ENCODE data around the gene CHST3. TPM values are rescaled to one million over a fixed set of nuclear protein-coding genes. Genes with fewer than 3 reads are reported as not detected.

CHST3 gene
- total and polyA plus RNA-seq, 2 experiments from 2014 or later, result 0.94 to 8.3 TPM

- TF ChIP-seq, protein P1, sequence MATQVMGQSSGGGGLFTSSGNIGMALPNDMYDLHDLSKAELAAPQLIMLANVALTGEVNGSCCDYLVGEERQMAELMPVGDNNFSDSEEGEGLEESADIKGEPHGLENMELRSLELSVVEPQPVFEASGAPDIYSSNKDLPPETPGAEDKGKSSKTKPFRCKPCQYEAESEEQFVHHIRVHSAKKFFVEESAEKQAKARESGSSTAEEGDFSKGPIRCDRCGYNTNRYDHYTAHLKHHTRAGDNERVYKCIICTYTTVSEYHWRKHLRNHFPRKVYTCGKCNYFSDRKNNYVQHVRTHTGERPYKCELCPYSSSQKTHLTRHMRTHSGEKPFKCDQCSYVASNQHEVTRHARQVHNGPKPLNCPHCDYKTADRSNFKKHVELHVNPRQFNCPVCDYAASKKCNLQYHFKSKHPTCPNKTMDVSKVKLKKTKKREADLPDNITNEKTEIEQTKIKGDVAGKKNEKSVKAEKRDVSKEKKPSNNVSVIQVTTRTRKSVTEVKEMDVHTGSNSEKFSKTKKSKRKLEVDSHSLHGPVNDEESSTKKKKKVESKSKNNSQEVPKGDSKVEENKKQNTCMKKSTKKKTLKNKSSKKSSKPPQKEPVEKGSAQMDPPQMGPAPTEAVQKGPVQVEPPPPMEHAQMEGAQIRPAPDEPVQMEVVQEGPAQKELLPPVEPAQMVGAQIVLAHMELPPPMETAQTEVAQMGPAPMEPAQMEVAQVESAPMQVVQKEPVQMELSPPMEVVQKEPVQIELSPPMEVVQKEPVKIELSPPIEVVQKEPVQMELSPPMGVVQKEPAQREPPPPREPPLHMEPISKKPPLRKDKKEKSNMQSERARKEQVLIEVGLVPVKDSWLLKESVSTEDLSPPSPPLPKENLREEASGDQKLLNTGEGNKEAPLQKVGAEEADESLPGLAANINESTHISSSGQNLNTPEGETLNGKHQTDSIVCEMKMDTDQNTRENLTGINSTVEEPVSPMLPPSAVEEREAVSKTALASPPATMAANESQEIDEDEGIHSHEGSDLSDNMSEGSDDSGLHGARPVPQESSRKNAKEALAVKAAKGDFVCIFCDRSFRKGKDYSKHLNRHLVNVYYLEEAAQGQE (IDR thresholded peaks at IDR 0.05; ENCODE audit: unreplicated experiment), result no peak
- TF ChIP-seq JUNB (IDR thresholded peaks at IDR 0.05; ENCODE audit: unreplicated experiment) (no peak), ZNF331 (CRISPR knock-in tag; IDR thresholded peaks at IDR 0.05; ENCODE audit: low read depth) (no peak), EZH2phosphoT487 (IDR thresholded peaks at IDR 0.05; ENCODE audit: unreplicated experiment) (no peak)
- TF ChIP-seq, protein P2, sequence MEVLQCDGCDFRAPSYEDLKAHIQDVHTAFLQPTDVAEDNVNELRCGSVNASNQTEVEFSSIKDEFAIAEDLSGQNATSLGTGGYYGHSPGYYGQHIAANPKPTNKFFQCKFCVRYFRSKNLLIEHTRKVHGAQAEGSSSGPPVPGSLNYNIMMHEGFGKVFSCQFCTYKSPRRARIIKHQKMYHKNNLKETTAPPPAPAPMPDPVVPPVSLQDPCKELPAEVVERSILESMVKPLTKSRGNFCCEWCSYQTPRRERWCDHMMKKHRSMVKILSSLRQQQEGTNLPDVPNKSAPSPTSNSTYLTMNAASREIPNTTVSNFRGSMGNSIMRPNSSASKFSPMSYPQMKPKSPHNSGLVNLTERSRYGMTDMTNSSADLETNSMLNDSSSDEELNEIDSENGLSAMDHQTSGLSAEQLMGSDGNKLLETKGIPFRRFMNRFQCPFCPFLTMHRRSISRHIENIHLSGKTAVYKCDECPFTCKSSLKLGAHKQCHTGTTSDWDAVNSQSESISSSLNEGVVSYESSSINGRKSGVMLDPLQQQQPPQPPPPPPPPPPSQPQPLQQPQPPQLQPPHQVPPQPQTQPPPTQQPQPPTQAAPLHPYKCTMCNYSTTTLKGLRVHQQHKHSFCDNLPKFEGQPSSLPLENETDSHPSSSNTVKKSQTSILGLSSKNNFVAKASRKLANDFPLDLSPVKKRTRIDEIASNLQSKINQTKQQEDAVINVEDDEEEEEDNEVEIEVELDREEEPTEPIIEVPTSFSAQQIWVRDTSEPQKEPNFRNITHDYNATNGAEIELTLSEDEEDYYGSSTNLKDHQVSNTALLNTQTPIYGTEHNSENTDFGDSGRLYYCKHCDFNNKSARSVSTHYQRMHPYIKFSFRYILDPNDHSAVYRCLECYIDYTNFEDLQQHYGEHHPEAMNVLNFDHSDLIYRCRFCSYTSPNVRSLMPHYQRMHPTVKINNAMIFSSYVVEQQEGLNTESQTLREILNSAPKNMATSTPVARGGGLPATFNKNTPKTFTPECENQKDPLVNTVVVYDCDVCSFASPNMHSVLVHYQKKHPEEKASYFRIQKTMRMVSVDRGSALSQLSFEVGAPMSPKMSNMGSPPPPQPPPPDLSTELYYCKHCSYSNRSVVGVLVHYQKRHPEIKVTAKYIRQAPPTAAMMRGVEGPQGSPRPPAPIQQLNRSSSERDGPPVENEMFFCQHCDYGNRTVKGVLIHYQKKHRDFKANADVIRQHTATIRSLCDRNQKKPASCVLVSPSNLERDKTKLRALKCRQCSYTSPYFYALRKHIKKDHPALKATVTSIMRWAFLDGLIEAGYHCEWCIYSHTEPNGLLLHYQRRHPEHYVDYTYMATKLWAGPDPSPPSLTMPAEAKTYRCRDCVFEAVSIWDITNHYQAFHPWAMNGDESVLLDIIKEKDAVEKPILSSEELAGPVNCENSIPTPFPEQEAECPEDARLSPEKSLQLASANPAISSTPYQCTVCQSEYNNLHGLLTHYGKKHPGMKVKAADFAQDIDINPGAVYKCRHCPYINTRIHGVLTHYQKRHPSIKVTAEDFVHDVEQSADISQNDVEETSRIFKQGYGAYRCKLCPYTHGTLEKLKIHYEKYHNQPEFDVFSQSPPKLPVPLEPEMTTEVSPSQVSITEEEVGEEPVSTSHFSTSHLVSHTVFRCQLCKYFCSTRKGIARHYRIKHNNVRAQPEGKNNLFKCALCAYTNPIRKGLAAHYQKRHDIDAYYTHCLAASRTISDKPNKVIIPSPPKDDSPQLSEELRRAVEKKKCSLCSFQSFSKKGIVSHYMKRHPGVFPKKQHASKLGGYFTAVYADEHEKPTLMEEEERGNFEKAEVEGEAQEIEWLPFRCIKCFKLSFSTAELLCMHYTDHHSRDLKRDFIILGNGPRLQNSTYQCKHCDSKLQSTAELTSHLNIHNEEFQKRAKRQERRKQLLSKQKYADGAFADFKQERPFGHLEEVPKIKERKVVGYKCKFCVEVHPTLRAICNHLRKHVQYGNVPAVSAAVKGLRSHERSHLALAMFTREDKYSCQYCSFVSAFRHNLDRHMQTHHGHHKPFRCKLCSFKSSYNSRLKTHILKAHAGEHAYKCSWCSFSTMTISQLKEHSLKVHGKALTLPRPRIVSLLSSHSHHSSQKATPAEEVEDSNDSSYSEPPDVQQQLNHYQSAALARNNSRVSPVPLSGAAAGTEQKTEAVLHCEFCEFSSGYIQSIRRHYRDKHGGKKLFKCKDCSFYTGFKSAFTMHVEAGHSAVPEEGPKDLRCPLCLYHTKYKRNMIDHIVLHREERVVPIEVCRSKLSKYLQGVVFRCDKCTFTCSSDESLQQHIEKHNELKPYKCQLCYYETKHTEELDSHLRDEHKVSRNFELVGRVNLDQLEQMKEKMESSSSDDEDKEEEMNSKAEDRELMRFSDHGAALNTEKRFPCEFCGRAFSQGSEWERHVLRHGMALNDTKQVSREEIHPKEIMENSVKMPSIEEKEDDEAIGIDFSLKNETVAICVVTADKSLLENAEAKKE (CRISPR knock-in tag; IDR thresholded peaks at IDR 0.05), result no peak
Measured at GRCh38 chr10:72056113-72056512, 91.9 kb downstream of the CHST3 start (continued).

Data from GM23338 (cell line).